DND-41 (cell line): ENCODE measurements around the gene LTB4R.

Source experiments
- EZH2 ChIP-seq: IDR thresholded peaks from 3 replicates; pipeline ENCODE4 v1.6.1; 2012; ENCODE audit warnings: borderline replicate concordance, low read depth, mild to moderate bottlenecking, moderate library complexity, low read length, inconsistent platforms; ENCODE audit not compliant: severe bottlenecking
- TF ChIP-seq, protein P1 (sequence below): IDR thresholded peaks from 2 replicates; pipeline ENCODE4 v1.5.1; 2012; ENCODE audit warnings: borderline replicate concordance, low read length, moderate library complexity, mild to moderate bottlenecking; ENCODE audit not compliant: poor library complexity, severe bottlenecking; ENCODE audit errors: extremely low read depth

- TF ChIP-seq, protein P1, sequence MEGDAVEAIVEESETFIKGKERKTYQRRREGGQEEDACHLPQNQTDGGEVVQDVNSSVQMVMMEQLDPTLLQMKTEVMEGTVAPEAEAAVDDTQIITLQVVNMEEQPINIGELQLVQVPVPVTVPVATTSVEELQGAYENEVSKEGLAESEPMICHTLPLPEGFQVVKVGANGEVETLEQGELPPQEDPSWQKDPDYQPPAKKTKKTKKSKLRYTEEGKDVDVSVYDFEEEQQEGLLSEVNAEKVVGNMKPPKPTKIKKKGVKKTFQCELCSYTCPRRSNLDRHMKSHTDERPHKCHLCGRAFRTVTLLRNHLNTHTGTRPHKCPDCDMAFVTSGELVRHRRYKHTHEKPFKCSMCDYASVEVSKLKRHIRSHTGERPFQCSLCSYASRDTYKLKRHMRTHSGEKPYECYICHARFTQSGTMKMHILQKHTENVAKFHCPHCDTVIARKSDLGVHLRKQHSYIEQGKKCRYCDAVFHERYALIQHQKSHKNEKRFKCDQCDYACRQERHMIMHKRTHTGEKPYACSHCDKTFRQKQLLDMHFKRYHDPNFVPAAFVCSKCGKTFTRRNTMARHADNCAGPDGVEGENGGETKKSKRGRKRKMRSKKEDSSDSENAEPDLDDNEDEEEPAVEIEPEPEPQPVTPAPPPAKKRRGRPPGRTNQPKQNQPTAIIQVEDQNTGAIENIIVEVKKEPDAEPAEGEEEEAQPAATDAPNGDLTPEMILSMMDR: no peak
- no peak for TF ChIP-seq EZH2
Measured at GRCh38 chr14:24308342-24309124, 2.8 kb upstream of the LTB4R start.
